Keratinocyte (primary cell): Measurements from ENCODE around the gene IFRD2.

Source experiments
- CTCF ChIP-seq, 3 experiments: IDR thresholded peaks in 1 of 3; conservative IDR thresholded peaks in 1 of 3; optimal IDR thresholded peaks in 1 of 3; 2 replicates in 2 of 3; 3 replicates in 1 of 3; pipeline versions ENCODE3 to v1.5.1; 2011; ENCODE audit warnings: low read length in 3 of 3, mild to moderate bottlenecking in 3 of 3, moderate library complexity in 2 of 3, control low read depth in 1 of 3, inconsistent platforms in 1 of 3; ENCODE audit not compliant: insufficient read depth in 2 of 3; ENCODE audit errors: extremely low read depth in 1 of 3
- EZH2 ChIP-seq: IDR thresholded peaks from one replicate; pipeline ENCODE4 v1.6.1; 2012; ENCODE audit warnings: inconsistent platforms, mild to moderate bottlenecking, low read length, moderate library complexity

- no peak for TF ChIP-seq CTCF (optimal IDR thresholded peaks at IDR 0.05 in 1 of 3, IDR thresholded peaks at IDR 0.05 in 1 of 3, conservative IDR thresholded peaks at IDR 0.05 in 1 of 3; ENCODE audit: extremely low read depth in 1 of 3, insufficient read depth in 2 of 3, low read length in 3 of 3)
- no peak for TF ChIP-seq EZH2
These were observed 29.8 kb upstream of the IFRD2 start for GRCh38 chr3:50322115-50322385.
